HT1080 (cell line): Measurements from ENCODE around the gene PVALEF. TPM values are rescaled to one million over a fixed set of nuclear protein-coding genes. Genes with fewer than 3 reads are reported as not detected.
A peak's percentile ranks its signal among the peaks of the same experiment; 100 is the strongest.

Experiments
- DNase-seq: peaks from one replicate; pipeline ENCODE4 v3.0.0-alpha.2; 2015; ENCODE audit warnings: low read depth
- total RNA-seq: library from RNA; depleted of rRNA; stranded (reverse); fragments of >200 nt; shearing (Covaris generic); gene quantifications from 2 replicates; pipeline ENCODE4 v1.2.3, GENCODE V29; 2014

Gene PVALEF
- total RNA-seq, 1 experiment from 2014 or later, result not detected

DNA sequence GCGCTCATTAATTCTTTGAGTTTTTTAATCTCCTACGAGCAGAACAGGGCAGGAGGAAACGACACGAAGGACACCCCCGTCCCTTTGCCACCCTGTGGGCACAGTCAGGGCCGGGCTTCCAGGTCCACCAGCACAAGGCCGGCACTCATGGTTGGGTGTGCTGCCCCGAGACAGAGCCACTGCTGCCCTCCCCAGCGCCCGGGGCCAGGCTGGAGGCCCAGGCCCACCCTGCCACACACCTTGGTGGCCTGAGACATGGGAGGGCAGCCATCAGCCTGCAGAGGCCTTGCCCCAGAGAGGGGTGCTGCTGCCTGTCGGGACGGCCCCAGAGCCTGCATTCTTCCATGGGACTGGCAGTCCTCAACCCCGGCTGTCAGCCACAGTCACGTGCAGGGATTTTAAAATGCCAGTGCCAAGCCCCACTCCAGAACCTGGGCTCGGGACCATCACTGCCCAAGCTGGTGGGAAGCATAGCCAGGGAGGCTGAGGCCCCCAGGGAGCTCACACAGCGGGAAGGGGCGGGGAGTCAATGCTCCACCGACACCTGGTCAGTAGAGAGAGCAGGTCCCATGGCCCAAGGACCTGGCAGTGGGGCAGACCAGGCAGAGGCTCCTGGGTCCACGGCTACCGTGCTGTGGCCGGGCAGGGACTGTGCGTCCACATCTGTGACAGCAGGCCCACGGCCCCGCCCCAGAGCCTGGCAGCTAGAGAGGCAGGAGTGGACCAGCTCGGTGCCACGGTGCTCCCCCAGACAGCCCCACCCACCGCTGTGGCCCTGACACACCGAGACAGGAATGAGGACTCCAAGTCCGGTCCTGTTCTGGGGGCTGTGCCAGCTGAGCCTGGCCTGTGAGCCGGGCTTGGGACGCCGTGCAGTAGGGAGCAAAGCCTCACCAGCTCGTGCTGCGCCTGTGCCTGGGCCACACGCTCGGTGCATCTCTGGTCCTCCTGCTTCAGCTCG lies 29.9 kb downstream of the PVALEF start:
- no peak for DNase-seq

GRCh38 chr17:81195941-81196495 lies 30.7 kb downstream of the PVALEF start:
- no peak for DNase-seq

- DNase-seq, result no peak
Observed at GRCh38 chr17:81196505-81197408, 31.4 kb downstream of the PVALEF start.

DNA sequence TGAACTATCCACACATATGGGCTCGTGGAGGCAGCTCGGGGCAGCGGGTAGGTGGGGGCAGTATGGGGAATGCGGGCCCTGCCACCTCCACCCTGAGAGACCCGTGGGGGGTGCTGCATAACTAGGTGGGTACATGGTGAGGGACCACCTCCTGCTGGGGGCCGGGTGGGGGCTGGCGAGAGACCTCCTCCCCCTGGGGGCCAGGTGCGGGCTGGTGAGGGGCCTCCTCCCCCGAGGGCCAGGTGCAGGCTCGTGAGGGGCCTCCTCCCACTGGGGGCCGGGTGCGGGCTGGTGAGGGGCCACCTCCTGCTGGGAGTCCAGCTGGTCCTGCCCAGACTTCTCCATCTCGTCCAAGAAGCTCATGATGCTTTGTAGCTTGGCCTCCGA lies 32.1 kb downstream of the PVALEF start:
- DNase-seq, result no peak

GRCh38 chr17:81197831-81198490 lies 32.7 kb downstream of the PVALEF start:
- DNase-seq, result no peak

- DNase-seq, result no peak
Observed at GRCh38 chr17:81198826-81199481, 33.6 kb downstream of the PVALEF start.

DNA sequence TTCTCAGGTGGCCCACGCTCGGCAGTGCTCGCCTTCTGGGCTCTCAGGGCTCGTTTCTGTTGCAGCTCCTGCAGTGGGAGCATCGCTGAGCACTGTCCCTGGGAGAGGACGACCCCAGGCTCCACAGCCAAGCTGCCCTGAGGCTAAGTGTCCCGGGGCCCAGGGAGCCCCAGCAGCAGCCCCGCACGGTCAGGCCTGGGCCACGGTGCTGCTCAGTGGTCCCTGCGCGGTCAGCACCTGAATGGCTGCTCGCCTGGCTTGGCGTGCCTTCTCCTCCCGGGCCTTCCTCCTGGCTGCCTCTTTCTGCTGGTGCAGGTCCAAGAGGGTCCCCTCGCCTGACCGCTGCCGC lies 34.1 kb downstream of the PVALEF start:
- no peak for DNase-seq

DNA sequence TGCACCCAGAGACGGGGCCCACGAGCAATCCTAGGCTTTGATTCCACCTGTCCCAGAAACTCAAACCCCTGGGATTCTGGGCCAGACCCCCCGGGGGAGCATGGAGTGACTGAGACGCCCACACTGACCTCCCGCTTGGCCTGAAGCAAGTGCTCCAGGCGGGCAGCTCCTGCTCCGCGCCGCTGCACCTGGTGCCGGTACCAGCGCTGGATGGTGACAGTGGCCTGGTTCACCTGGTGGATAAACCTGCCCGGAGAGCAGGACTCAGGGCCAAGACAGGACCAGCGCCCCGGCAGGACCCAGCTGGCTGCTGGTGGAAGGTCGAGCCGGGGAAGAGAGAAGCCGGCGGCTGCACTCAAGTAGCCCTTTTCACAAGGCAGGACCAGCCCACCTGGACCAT lies 34.9 kb downstream of the PVALEF start:
- DNase-seq, result no peak

- DNase-seq, result peak; percentile 61
Observed at GRCh38 chr17:81200695-81201580, 35.6 kb downstream of the PVALEF start.

DNA sequence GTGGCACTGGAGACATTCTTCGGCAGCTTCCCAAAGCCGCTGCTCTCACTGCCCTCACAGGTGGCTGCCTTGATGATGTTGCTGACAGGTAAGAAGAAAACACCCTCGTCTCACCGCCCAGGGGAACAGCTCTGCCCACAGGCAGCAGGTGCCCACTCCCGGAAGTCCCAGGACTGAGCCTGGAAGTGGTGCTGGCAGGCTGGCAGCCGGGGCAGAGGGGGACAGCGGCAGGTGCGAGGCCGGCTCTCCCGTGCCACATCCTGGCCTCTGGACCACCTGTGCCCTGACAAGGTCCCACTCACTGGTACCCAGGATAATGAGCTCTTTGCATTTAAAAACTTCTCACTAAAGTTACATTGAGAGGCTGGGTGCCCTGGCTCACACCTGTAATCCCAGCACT lies 37.0 kb downstream of the PVALEF start:
- no peak for DNase-seq

DNA sequence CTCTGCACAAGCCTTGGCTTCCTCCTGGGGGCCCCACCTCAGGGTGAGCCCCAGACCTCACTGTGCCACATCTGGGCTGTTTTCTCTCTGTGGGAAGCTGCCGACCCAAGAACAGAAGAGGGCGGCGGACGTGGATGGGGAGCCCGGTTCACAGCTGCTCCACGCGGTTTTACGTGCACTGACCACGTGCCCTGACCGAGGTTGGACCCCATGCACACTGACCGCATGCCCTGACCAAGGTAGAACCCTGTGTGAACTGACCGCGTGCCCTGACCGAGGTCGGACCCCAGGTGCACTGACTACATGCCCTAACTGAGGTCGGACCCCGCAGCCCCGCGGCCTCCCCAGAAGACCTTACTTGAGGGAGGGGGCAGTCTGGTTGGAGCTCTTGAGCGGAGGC lies 37.8 kb downstream of the PVALEF start:
- no peak for DNase-seq

DNA sequence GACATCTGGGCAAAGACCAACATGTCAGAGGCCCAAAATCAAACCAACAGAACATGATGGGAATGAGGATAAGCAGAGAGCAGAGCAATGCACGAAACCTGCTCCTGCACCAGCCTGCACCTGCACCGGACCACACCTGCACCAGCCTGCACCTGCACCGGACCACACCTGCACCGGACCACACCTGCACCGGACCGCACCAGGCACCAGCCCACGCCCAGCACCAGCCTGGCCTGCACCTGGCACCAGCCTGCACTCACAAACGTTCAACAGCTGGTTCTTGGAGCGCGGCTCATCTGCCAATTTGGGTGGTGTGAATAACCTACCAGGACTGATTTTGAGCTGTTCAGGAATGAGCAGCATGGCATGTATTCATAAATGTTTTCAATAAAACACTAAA lies 39.3 kb downstream of the PVALEF start:
- no peak for DNase-seq

- no peak for DNase-seq
Observed at GRCh38 chr17:81206166-81206565, 40.9 kb downstream of the PVALEF start.

DNA sequence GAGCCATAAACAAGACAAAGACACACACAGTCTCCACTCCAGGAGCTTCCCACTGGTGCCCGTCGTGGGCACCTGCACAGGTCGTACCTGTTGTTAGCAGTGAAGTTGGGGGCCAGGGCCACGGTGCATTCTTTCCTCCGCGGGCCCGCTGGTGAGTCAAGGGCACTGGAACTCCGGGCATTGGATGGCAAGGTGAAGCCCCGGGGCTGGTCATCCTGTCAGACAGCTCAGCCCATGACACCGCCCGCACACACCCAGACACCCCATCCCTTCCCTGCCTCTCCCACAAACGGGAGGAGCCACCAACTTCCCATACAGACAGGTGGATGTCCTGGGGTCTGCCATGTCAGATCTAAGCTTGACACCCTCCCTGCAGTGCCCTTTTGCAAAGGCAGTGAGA lies 41.4 kb downstream of the PVALEF start:
- DNase-seq, result no peak

- DNase-seq, result no peak
Observed at GRCh38 chr17:81207610-81208581, 42.6 kb downstream of the PVALEF start.

DNA sequence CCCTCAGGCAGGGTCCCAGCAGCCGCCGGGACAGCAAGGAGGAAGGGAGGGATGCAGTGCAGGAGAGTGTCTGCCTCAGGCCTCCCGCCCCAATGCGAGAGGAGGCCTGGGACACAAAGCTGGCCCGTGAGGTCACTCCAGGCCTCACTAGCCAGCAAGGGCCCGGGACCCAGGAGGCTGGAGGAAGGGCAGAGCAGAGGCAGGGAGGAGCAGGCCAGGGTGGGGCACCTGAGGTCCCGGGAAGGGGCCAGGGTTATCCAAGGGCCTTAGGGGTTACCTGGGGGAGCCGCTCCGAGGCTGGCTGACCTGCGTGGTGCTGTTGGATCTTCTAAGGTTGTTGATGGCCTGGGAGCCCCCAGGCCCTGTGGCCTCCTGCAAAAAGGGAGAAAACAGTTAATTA lies 43.3 kb downstream of the PVALEF start:
- DNase-seq, result no peak

- DNase-seq, result no peak
Observed at GRCh38 chr17:81209141-81209540, 43.8 kb downstream of the PVALEF start.

- DNase-seq, result no peak
Observed at GRCh38 chr17:81210466-81210865, 45.2 kb downstream of the PVALEF start.

DNA sequence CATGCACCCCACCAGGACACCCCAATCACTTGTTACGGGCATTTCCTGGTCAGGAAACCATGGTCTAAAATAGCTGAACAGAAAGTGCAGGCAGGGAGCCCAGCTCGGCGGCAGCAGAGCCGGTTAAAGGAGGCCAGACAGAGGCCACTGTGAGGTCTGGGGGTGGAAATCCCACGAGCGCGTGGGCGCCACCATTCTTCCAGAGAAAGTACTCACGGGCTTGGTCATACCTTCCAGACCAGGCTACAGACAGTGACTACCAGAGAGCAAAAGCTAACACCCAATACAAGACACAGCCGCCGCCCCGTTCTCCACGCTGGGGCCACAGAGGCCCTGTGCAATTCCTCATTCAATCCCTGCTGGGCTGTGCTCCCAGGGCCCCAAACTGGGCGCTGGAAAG lies 45.6 kb downstream of the PVALEF start:
- DNase-seq, result no peak
